Superior temporal gyrus (tissue), 1 donor: ENCODE data around the gene ATXN7L3B.
"Not testable (repeated sequence)": the region's sequence is repeated elsewhere in the genome, so short reads cannot be mapped to it uniquely, and the experiment has no call there.

Experiments used
- DNase-seq: peaks from one replicate; pipeline ENCODE4 v3.0.0-alpha.2; 2016; ENCODE audit errors: extremely low spot score

ATXN7L3B gene

DNA sequence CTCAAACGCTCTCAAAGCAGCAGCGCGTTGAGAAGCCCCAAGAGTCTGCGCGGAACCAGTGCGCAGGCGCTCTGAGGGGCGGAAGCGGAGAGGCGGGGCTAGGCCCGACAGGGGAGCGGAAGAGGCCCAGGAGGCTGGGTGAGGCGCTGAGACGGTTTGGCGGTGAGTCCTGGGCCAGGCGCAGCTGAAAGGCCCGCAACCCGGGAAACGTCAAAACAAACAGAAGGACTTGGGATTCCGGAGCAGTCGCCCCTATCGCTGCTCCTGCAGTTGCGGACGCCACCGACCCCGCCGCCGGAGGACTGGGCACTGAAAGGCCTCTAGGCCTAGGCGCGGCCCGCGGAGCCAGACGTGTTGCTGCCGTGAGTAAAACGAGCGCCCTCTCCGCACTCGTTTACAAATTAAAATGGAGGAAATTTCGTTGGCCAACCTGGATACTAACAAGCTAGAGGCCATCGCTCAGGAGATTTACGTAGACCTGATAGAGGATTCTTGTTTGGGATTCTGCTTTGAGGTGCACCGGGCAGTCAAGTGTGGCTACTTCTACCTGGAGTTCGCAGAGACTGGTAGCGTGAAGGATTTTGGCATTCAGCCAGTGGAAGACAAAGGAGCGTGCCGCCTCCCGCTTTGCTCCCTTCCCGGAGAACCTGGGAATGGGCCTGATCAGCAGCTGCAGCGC lies at the start of gene ATXN7L3B:
Gene ATXN7L3B, plus strand, starts transcription at position 129 of the 679 bp plus-strand sequence. Its CDS starts 278 bp downstream, at position 407.
- DNase-seq, result peak; percentile 97

DNA sequence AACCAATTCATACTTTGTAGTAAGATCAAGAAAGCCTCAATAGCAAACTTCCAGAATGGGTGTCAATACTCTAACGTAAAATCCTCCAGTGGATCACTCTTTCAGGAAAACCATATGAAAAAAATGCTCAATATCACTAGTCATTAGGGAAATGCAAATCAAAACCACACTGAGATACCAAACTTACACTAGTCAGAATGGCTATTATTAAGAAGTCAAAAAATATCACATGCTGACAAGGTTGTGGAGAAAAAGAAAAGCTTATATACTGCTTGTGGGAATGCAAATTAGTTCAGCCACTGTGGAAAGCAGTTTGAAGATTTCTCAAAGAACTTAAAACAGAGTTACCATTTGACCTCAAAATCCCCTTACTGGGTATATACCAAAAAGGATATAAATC lies 49.5 kb upstream of the ATXN7L3B start:
- DNase-seq, result no peak

DNA sequence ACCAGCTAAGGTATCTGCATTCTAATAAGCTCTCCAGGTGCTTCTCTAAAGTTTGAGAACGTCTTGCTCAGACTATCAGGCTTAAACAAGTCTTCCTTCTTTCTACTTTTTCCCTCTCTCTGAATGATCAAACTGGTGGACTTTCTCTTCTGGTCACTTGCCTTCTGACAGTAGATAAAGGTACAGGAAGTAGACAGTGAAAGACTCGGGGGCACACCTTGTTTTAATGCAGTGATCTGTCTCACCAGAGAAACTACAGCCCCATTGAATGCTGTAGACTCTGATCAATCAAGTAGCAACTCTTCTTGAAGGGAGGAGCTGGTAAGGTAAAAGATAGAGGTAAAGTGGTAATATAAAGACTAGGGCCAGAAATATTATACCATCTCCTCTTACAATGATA lies 48.1 kb upstream of the ATXN7L3B start:
- DNase-seq, result no peak

DNA sequence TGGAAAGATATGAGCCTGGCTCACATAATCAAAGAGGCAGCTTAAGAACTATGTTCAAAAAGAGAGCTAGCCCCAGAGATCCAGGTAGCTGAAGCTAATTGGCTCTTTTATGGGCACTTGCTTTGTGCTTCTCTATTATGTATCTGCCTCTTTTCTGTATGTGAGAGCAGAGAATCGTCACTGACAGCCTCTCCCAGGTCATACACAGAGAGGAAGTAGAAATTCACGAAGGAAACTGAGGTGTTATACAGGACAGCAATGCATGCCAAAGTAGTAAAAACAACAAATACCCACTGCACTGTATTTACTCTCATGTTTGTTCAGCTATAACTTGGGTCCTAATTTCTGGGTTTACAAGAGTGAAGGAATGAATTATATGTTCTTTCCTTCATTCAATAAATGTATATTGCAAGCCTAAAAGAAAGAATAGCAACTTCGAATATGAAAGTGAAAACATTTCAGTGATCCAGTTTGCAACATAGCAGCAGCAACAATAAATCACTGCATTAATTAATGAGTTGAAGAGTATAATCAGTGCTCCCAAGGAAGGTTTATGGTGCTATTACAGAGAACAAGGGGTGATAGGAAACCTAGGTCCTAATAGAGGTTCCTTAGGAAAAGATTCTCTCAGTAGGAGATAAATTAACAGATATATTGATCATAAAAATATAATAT lies 47.1 kb upstream of the ATXN7L3B start:
- DNase-seq, result no peak

DNA sequence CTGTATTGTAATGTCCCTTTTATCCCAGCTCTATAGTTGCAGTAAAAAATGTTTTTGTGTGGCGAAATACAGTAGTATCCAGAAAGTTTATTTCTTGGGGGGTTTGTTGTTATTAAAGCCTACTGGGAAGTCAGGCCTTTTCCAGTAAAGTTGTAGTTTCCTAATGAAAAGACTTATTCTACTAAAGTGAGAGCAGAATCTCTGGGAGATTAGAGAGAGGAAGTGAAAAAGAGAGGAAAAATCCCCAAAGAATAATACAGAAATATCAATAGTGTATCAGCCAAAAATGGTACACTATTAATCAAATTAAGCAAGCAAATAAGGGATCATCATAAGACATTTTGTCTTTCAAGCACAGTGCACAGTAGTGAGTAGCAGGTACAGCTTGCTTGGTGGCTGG lies 46.3 kb upstream of the ATXN7L3B start:
- no peak for DNase-seq

DNA sequence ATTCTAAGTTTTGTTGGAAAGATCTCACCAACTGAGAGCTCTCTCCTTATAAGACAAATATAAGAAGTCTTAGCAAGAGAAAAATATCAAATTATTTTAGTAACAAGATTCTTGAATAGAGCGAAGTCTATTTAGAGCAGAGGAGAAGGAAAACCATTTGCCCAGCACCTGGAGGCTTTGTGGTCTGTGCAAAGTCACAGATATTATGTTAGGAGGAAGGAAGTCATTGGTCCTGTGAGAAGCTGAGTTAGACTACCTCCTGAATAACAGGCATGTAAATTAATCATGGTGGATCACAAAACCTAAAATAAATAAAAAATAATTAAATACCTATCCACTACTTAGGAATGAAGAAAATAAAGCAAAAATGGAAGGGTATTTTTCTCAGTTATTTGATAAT lies 38.4 kb upstream of the ATXN7L3B start:
- DNase-seq, result no peak

DNA sequence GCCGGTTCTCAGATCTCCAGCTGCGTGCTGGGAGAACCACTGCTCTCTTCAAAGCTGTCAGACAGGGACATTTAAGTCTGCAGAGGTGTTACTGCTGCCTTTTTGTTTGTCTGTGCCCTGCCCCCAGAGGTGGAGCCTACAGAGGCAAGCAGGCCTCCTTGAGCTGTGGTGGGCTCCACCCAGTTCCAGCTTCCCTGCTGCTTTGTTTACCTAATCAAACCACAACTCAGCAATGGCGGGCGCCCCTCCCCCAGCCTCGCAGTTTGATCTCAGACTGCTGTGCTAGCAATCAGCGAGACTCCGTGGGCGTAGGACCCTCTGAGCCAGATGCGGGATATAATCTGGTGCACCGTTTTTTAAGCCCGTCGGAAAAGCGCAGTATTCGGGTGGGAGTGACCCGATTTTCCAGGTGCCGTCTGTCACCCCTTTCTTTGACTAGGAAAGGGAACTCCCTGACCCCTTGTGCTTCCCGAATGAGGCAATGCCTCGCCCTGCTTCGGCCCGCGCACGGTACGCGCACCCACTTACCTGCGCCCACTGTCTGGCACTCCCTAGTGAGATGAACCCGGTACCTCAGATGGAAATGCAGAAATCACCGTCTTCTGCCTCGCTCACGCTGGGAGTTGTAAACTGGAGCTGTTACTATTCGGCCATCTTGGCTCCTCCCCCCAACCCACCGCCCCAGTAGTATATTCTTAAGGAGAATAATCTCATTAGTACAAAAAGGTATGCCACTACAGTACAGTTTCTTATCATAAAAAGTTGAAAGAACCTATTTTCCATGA lies 28.6 kb upstream of the ATXN7L3B start:
- DNase-seq, result not testable (repeated sequence)

DNA sequence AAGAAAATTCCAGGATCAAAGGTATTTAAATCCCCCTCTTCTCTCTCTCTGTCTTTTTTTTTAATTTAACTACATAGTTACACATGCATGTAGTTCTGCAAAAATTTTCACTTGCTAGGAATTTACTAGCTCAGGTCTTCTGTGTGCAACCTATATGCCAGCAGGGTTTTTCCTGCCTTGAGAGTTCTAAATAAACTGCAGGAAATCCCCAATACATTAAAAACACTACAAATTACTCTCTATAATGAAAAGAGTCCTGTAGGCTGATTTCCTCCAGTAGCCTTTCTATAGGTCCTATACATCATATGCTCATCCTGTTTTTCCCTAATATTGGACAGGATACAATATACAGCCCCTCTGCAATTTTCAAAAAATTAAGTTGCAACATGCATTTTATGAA lies 27.7 kb upstream of the ATXN7L3B start:
- no peak for DNase-seq

DNA sequence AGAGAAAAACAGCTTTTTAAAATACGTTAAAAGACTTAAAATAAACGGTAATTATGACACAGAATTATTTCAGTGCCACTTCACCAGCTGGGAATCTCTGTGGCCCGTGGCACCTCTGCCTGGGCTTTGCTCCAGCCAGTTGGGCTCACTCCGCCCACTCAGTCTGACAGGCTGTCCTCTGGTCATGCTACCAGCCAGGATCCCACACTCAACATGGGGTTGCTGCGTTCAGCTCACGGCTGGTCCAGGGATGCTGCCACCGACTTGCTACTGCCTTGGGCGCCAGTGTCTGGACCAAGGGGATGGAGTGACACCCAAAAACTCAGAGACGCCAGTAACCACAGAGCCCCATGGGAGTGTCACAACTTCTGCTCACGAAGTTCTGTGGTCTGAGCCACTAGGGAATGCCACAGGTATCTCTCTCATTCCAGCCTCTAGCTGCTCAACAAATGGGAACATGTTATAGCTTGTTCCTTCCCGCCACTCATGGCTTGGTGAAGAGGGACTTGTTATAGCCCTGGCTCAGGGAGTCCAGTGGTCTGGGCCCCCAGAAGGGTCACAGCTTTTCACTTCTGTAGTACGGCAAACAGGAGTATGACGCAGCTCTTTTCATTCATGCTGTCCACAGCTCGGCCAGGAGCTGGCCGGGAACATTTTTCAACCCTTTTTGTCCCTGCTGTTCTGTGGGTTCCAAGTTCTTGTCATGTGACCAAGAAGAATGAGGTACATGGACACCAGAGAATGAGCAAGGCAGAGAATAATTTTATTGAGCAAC lies 23.4 kb upstream of the ATXN7L3B start:
- no peak for DNase-seq

- DNase-seq, result no peak
Measured at GRCh38 chr12:74515849-74516248, 21.8 kb upstream of the ATXN7L3B start.

- no peak for DNase-seq
Measured at GRCh38 chr12:74526535-74526934, 11.1 kb upstream of the ATXN7L3B start.

GRCh38 chr12:74527491-74527890 lies 10.1 kb upstream of the ATXN7L3B start:
- DNase-seq, result no peak

GRCh38 chr12:74530676-74531075 lies 7.0 kb upstream of the ATXN7L3B start:
- DNase-seq, result no peak

GRCh38 chr12:74535536-74535935 lies 2.1 kb upstream of the ATXN7L3B start:
- DNase-seq, result no peak

DNA sequence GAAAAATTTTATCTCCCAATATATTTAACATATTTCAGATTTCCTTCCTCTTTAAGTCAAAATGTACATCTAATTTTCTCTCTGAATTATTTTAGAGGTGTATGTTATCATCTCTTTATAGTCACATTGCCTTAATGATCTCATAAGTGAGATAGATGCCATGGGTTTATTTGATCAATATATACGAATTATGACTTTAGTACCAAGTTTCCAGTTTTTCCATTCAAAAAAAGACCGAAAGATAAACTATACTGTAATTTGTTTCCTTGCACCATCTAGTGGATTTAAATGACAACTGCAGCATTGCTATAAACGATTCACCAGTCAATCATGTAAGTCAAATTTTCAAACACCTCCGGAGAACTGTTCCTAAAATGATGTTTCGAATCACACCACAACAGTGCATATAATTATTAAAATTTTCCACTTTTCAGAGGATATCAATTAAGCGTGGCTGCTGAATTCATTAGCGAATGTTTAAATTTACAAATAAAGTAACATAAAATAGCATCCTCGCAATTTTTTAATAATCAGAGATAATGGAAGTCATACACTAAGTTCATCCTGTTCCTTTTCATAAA lies 419 bp upstream of the ATXN7L3B start:
- peak; percentile 86 for DNase-seq

DNA sequence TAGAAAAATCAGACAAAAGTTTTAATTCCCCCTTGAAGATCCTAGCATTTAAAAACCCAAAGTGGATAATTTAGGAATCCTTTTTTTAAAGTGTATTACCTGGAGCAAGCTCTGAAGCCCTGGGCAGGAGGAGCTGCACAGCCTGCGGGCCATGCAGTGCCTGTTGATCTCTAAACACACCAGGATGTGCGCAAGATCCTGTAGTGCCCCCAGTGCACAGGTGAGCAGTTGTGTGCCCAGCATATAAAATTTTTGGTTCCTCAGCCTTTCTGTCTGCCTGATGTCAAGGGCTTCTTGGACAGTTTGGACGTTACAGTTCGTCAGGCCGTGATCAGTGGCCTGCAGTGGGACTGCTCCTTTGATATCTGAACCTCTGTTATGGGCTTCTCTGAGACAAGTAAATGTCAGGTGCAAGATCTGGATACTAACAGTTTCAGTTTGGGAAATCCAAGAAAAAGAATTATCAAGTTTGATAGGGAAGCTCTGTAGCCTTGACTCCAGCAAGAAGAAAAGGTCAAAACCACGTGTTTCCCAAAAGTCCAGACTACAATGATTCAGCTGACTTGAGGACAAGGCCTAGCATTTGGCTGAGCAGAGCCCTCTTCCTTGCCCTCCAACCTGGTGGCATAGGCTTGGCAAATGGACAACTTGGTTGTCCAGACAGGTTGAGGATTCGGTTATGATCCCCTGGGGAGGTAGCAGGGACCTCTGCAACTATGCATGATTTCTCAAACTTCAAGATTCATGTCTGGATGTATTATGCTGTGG lies 1.0 kb downstream of the ATXN7L3B start:
- no peak for DNase-seq

DNA sequence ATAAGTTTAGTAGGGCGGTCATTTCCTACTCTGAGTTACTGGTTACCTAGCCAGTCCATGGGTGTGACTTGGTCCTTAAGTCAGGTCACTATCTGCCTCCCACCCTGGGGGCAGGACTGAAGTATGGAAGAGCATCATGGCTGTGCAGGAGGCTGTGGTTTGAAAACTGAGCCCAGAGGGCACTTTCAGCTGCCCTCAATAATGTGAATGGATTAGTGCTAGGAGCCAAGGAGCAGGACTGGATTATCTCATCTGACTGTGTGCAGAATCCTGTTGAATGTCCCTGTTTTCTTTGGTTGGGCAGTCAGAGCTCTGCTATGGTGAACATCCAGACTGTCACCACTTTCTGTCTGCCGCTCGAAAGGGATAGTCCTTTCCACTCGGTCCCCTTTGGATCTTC lies 1.6 kb downstream of the ATXN7L3B start:
- DNase-seq, result no peak

- no peak for DNase-seq
Measured at GRCh38 chr12:74539765-74540526, 2.3 kb downstream of the ATXN7L3B start.

GRCh38 chr12:74541074-74541473 lies 3.4 kb downstream of the ATXN7L3B start:
- DNase-seq, result no peak

DNA sequence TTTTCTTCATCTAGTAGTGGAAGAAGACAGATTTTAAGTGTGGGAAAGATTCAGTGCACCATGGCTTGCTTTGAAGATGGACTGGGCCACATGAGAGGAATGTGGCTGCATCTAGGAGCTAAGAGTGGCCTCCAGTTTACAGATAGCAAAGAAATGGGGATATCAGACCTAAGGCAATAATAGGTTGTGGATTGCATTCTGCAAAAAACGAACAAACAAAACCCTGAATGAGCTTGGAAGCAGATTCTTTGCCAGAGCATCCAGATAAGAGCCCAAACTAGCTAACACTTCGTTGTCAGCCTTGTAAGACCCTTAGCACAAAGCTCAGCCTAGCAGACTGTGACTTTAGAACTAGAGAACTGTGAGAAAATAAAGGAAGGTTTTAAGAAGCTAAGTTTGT lies 9.6 kb downstream of the ATXN7L3B start:
- no peak for DNase-seq
